ENCODE results near the gene SIPA1L3.
"Not testable (repeated sequence)": the region's sequence is repeated elsewhere in the genome, so short reads cannot be mapped to it uniquely, and the experiment has no call there.

Gene SIPA1L3

DNA sequence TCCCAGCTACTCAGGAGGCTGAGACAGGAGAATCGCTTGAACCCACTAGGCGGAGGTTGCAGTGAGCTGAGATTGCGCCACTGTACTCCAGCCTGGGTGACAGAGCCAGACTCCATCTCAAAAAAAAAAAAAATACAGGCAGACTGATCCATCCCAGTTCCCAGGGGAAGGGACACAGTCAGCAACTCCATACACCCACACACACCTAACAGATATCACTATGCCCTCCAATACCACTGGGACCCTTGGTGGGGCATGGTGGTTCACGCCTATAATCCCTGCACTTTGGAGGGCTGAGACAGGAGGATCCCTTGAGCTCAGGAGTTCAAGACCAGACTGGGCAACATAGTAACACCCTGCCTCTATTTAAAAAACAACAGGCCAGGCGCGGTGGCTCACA, 314.4 kb downstream of the SIPA1L3 start:
- TF ChIP-seq, protein P1, sequence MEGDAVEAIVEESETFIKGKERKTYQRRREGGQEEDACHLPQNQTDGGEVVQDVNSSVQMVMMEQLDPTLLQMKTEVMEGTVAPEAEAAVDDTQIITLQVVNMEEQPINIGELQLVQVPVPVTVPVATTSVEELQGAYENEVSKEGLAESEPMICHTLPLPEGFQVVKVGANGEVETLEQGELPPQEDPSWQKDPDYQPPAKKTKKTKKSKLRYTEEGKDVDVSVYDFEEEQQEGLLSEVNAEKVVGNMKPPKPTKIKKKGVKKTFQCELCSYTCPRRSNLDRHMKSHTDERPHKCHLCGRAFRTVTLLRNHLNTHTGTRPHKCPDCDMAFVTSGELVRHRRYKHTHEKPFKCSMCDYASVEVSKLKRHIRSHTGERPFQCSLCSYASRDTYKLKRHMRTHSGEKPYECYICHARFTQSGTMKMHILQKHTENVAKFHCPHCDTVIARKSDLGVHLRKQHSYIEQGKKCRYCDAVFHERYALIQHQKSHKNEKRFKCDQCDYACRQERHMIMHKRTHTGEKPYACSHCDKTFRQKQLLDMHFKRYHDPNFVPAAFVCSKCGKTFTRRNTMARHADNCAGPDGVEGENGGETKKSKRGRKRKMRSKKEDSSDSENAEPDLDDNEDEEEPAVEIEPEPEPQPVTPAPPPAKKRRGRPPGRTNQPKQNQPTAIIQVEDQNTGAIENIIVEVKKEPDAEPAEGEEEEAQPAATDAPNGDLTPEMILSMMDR (IDR thresholded peaks at IDR 0.05; ENCODE audit: low read depth, low read length, missing control alignments) = no peak
- DNase-seq (ENCODE audit: extremely low read depth, low read depth) = no peak
- no peak overlapping the region for H3K4me3 ChIP-seq (replicated peaks; ENCODE audit: low read depth, low read length)

DNA sequence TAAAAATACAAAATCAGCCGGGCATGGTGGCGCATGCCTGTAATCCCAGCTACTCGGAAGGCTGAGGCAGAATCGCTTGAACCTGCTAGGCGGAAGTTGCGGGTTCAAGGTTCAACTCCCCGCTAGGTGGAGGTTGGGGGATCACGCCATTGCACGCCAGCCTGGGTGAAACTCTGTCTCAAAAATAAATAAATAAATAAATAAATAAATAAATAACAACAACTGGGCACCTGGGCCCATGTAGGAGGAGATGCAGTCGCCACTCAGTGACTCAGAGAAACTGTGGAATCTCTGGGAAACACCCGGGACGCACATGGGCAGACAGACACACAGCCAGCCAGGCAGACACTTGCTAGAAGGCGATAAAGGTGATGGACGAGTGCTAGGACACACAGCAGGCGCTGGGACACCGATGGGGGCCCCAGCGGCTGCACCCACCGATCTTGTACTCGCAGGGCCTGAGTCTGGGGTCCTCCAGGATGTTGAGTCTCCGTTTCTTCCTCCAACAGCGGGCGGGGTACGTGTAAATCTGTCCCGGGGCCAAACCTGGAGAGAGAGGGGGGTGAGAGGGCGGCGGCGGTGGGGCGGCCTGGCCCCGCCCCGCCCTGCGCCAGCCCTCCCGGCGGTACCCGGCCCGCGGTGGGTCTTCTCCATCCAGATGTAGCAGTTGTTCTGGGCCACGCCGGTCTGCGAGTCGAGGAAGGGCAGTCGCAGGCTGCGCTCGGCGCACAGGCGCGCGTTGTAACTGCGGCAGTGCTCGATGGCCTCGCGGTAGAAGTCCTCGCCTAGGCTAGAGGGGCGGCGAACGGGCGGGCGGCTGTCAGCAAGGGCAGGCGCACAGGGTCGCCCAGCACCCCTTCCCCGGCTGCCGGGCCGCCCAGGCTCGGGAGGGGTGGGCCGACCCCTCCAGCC, 315.2 kb downstream of the SIPA1L3 start:
- TF ChIP-seq, protein P1 (IDR thresholded peaks at IDR 0.05; ENCODE audit: low read depth, low read length, missing control alignments) = no peak
- DNase-seq (ENCODE audit: extremely low read depth, low read depth) = no peak
- no peak overlapping the region for H3K4me3 ChIP-seq (replicated peaks; ENCODE audit: low read depth, low read length)

DNA sequence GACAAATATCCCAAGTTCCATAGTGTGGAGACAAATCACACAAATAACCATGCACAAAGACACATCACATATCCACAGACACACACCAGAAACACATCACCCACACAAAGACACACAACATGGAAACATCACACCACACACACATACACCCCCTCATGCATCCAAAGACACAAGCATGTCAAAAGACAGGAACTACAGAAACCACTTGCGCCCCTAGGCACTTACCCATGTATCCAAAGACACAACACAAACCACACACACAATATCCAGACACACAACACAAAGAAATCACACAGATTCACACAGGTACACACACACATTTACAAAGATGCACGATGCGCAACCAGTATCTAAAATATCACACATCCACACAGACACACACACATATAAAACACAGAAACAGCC, 316.1 kb downstream of the SIPA1L3 start:
- TF ChIP-seq, protein P1 (IDR thresholded peaks at IDR 0.05; ENCODE audit: low read depth, low read length, missing control alignments) = no peak
- DNase-seq (ENCODE audit: extremely low read depth, low read depth) = no peak
- peak overlapping the region; percentile 56; the same call in 1 of the 2 replicates for H3K4me3 ChIP-seq (replicated peaks; ENCODE audit: low read depth, low read length)

DNA sequence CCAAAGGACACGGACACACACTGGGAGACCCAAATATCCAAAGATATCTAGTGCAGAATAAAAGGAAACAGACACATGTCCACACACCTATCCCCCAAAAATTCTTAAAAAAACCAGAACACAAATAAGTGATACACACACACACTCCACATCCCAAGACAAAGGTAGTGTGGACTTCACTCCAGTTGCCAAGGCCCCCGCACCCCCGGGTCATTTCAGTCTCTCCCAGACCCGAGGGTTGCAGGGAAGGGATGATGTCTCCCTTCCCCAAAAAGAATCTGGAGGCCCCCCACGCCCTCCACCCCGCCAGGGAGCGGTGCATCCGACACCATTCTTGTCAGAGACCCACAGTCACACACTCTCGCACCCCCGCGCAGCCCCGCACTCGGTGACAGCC, 316.6 kb downstream of the SIPA1L3 start:
- no peak for DNase-seq (ENCODE audit: extremely low read depth, low read depth)
- TF ChIP-seq, protein P1 (IDR thresholded peaks at IDR 0.05; ENCODE audit: low read depth, low read length, missing control alignments) = no peak
- peak overlapping the region; percentile 56 for H3K4me3 ChIP-seq (replicated peaks; ENCODE audit: low read depth, low read length)

DNA sequence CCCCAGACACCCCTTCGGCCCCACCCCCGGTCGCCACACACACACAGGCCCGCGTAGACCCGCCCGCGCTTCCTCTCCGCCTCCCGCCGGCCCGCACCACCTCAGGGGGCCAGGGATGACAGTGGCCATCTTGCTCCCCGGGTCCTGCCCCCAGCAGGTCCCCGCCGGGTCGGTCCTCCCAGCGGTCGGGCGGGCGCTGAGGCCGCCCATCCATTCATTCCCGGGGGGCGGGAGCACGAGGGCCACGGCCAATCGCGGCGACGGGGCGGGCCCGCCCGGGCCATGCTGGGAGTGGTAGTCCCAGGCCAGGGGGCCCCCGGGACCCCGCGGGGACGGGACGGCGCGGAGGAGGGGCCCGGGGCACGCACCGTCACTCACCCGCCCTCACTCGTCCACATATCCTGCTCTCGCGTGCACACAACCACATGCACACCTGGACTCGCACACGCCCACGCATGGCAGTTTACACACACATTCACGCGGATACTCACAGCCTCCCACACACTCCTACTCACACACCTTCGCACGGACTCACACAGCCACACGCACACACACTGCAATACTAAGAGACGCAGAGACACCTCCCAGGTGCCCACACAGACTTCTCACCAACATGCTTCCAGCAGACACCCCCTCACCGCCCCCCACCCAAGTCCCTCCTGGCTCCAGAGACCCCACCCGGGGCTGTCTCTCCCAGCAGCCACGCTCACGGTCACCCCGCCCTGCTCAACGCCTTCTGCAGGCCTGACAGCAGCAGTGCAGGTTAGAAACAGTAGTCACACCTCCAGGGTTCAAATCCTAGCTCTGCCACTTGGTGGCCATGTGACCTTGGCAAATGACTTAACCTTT, 317.2 kb downstream of the SIPA1L3 start, which contains the start of gene DPF1:
DPF1 (minus strand) TSS at position 209 of the 849 bp plus-strand sequence; CDS start at position 129, 80 bp downstream.
- H3K4me3 ChIP-seq (replicated peaks; ENCODE audit: low read depth, low read length) = peak within 1 kb of the TSS; percentile 56
- peak; percentile 31 for DNase-seq (ENCODE audit: extremely low read depth, low read depth)
- TF ChIP-seq, protein P1 (IDR thresholded peaks at IDR 0.05; ENCODE audit: low read depth, low read length, missing control alignments) = no peak

DNA sequence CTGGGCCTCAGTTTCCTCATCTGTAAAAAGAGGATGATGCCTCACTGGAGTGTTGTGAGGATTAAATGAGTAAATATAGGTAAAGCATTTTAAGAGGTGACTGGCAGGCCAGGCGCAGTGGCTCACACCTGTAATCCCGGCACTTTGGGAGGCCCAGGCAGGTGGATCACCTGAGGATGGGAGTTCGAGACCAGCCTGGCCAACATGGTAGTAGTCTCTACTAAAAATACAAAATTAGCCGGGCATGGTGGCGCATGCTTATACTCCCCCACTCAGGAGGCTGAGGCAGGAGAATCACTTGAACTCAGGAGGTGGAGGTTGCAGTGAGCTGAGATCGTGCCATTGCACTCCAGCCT, 317.8 kb downstream of the SIPA1L3 start:
- H3K4me3 ChIP-seq (replicated peaks; ENCODE audit: low read depth, low read length); DNase-seq (ENCODE audit: extremely low read depth, low read depth): not testable (repeated sequence)

Data from HFF-Myc (cell line).